DOHH2 (cell line): ENCODE measurements around the gene SH3GLB1.

Experiments used
- CTCF ChIP-seq: fragments of 200-600 bp; sonication (generic); IDR thresholded peaks from one replicate; pipeline ENCODE4 v1.5.1; 2014; ENCODE audit warnings: antibody characterized with exemption, mild to moderate bottlenecking, low read depth, low read length; ENCODE audit not compliant: poor library complexity, severe bottlenecking
- EZH2phosphoT487 ChIP-seq: fragments of 200-600 bp; sonication (generic); IDR thresholded peaks from 2 replicates; pipeline ENCODE4 v1.6.1; 2017; ENCODE audit warnings: borderline replicate concordance, mild to moderate bottlenecking, antibody characterized with exemption, low read length, moderate library complexity, mixed read lengths

- no peak for TF ChIP-seq CTCF
- TF ChIP-seq EZH2phosphoT487, result no peak
Measured at GRCh38 chr1:86754265-86754974, 50.0 kb downstream of the SH3GLB1 start.
